ENCODE measurements around the gene MTHFD1L.

MTHFD1L gene

GRCh38 chr6:151103266-151103665, 237.8 kb downstream of the MTHFD1L start:
- Histone ChIP-seq H2AFZ (no peak overlapping the region), H3K27ac (no peak overlapping the region), H3K9ac (no peak overlapping the region), H3K4me3 (ENCODE audit: low read depth, low read length) (no peak overlapping the region), H3K79me2 (no peaks in the 10 kb centered on the region), H3K4me1 (no peaks in the 10 kb centered on the region), H3K27me3 (ENCODE audit: control insufficient read depth, insufficient read depth, low read length) (no peaks in the 10 kb centered on the region), H3K4me2 (ENCODE audit: low read length) (no peak overlapping the region), H3K36me3 (ENCODE audit: control insufficient read depth, insufficient read depth, low read length) (no peaks in the 10 kb centered on the region), H3K9me3 (ENCODE audit: control insufficient read depth, low read length) (no peaks in the 10 kb centered on the region)
- no peak for TF ChIP-seq CTCF (IDR thresholded peaks at IDR 0.05)

GRCh38 chr6:151107897-151108427, 242.5 kb downstream of the MTHFD1L start:
- Histone ChIP-seq H3K4me2 (ENCODE audit: low read length) (no peak overlapping the region), H3K9me3 (ENCODE audit: control insufficient read depth, low read length) (no peaks in the 10 kb centered on the region), H2AFZ (no peak overlapping the region), H3K79me2 (no peaks in the 10 kb centered on the region), H3K27me3 (ENCODE audit: control insufficient read depth, insufficient read depth, low read length) (no peaks in the 10 kb centered on the region), H3K27ac (no peak overlapping the region), H3K36me3 (ENCODE audit: control insufficient read depth, insufficient read depth, low read length) (no peaks in the 10 kb centered on the region), H3K9ac (no peak overlapping the region), H3K4me3 (ENCODE audit: low read depth, low read length) (no peak overlapping the region), H3K4me1 (no peaks in the 10 kb centered on the region)
- no peak for TF ChIP-seq CTCF (IDR thresholded peaks at IDR 0.05)

GRCh38 chr6:151108548-151108947, 243.0 kb downstream of the MTHFD1L start:
- Histone ChIP-seq H3K4me1 (no peaks in the 10 kb centered on the region), H3K27me3 (ENCODE audit: control insufficient read depth, insufficient read depth, low read length) (no peaks in the 10 kb centered on the region), H2AFZ (no peak overlapping the region), H3K9ac (no peak overlapping the region), H3K36me3 (ENCODE audit: control insufficient read depth, insufficient read depth, low read length) (no peaks in the 10 kb centered on the region), H3K4me3 (ENCODE audit: low read depth, low read length) (no peak overlapping the region), H3K9me3 (ENCODE audit: control insufficient read depth, low read length) (no peaks in the 10 kb centered on the region), H3K79me2 (no peaks in the 10 kb centered on the region), H3K4me2 (ENCODE audit: low read length) (no peak overlapping the region), H3K27ac (no peak overlapping the region)
- TF ChIP-seq CTCF (IDR thresholded peaks at IDR 0.05): no peak

- Histone ChIP-seq H3K79me2 (no peaks in the 10 kb centered on the region), H3K9me3 (ENCODE audit: control insufficient read depth, low read length) (no peaks in the 10 kb centered on the region), H3K4me1 (no peaks in the 10 kb centered on the region), H3K4me2 (ENCODE audit: low read length) (no peak overlapping the region), H2AFZ (no peak overlapping the region), H3K27ac (no peak overlapping the region), H3K4me3 (ENCODE audit: low read depth, low read length) (no peak overlapping the region), H3K9ac (no peak overlapping the region), H3K27me3 (ENCODE audit: control insufficient read depth, insufficient read depth, low read length) (no peaks in the 10 kb centered on the region), H3K36me3 (ENCODE audit: control insufficient read depth, insufficient read depth, low read length) (no peaks in the 10 kb centered on the region)
- no peak for TF ChIP-seq CTCF (IDR thresholded peaks at IDR 0.05)
These were observed 243.9 kb downstream of the MTHFD1L start for GRCh38 chr6:151109361-151109760.

- Histone ChIP-seq H3K9ac (no peak overlapping the region), H3K36me3 (ENCODE audit: control insufficient read depth, insufficient read depth, low read length) (no peaks in the 10 kb centered on the region)
- TF ChIP-seq CTCF (IDR thresholded peaks at IDR 0.05): no peak
These were observed 244.5 kb downstream of the MTHFD1L start for GRCh38 chr6:151109869-151110575.

More at GRCh38 chr6:151109869-151110575, 244.5 kb downstream of the MTHFD1L start:
- Histone ChIP-seq H3K4me3 (ENCODE audit: low read depth, low read length) (no peak overlapping the region), H3K27me3 (ENCODE audit: control insufficient read depth, insufficient read depth, low read length) (no peaks in the 10 kb centered on the region), H2AFZ (no peak overlapping the region), H3K4me1 (no peaks in the 10 kb centered on the region), H3K79me2 (no peaks in the 10 kb centered on the region), H3K27ac (no peak overlapping the region), H3K4me2 (ENCODE audit: low read length) (no peak overlapping the region), H3K9me3 (ENCODE audit: control insufficient read depth, low read length) (no peaks in the 10 kb centered on the region)

Data from parathyroid adenoma (tissue), 2 donors.